IPS-11a (cell line): ENCODE measurements around the gene EMC10.
"Not testable (repeated sequence)": the region's sequence is repeated elsewhere in the genome, so short reads cannot be mapped to it uniquely, and the experiment has no call there.

Source experiments
- H3K4me3 ChIP-seq: one replicate; pipeline ENCODE4 v1.5.1; 2013; ENCODE audit warnings: low read depth, low read length, control low read depth

EMC10 gene

DNA sequence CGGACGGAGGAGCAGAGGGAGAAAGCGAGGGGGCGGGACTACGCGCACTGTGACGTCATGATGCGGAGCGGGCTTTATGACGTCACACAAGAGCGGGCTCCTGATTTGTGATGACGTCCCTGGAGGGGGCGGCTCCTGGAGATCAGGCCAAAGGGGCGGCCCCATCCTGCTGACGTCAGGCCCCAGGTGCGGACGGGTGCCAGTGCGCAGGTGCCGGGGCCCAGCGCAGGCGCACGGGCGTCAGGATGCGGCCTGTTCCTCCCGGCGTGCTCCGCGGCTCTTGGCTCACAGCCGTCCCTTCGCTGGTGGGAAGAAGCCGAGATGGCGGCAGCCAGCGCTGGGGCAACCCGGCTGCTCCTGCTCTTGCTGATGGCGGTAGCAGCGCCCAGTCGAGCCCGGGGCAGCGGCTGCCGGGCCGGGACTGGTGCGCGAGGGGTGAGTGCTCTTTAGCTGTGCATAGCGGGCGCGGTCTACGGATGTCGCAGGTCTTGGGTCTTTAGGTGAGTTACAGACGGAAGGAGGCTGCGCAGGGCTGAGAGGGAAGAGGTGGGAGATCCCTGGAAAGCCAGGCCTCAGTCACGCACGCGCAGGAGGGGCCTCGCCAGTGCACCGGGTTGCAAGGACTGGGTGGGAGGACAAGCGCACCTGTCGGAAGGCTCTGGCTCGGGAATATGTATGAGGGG, at the start of gene EMC10, which contains the start of gene GARIN5A:
Gene EMC10 (plus strand): TSS at position 284 of the 683 bp plus-strand sequence. CDS start 38 bp downstream, at position 322.
Gene GARIN5A (minus strand): TSS at position 625 of the 683 bp plus-strand sequence. CDS start 460 bp downstream, at position 165.
- peak within 1 kb of the TSS; percentile 93 for H3K4me3 ChIP-seq

- H3K4me3 ChIP-seq: no peak overlapping the region
Measured at GRCh38 chr19:50427318-50427925, 48.9 kb upstream of the EMC10 start.

DNA sequence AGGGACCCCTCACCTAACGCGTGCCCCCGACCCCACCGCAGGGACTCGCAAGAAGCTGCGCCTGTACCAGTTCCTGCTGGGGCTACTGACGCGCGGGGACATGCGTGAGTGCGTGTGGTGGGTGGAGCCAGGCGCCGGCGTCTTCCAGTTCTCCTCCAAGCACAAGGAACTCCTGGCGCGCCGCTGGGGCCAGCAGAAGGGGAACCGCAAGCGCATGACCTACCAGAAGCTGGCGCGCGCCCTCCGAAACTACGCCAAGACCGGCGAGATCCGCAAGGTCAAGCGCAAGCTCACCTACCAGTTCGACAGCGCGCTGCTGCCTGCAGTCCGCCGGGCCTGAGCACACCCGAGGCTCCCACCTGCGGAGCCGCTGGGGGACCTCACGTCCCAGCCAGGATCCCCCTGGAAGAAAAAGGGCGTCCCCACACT, 48.3 kb upstream of the EMC10 start:
- peak overlapping the region; percentile 9 for H3K4me3 ChIP-seq

- no peak overlapping the region for H3K4me3 ChIP-seq
Measured at GRCh38 chr19:50428772-50429463, 47.4 kb upstream of the EMC10 start.

DNA sequence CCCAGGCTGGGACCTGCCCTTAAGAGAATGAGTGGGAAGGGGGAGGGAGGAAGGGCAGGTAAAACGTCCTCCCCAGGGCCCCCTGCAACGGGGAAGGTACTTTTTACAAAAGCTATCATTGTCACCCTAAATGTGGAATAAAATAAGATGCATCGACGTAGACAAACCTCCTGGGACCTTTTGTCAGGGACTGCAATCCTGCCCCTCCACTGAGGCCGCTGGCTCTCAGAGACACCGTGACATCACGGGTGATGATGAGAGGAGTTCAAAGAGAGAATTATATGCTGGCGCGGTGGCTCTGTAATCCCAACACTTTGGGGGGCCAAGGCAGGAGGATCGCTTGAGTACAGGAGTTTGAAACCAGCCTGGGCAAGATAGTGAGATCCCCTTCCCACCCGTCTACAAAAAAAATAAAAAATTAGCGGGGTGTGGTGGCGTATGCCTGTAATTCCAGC, 45.4 kb upstream of the EMC10 start:
- peak overlapping the region; percentile 56 for H3K4me3 ChIP-seq

DNA sequence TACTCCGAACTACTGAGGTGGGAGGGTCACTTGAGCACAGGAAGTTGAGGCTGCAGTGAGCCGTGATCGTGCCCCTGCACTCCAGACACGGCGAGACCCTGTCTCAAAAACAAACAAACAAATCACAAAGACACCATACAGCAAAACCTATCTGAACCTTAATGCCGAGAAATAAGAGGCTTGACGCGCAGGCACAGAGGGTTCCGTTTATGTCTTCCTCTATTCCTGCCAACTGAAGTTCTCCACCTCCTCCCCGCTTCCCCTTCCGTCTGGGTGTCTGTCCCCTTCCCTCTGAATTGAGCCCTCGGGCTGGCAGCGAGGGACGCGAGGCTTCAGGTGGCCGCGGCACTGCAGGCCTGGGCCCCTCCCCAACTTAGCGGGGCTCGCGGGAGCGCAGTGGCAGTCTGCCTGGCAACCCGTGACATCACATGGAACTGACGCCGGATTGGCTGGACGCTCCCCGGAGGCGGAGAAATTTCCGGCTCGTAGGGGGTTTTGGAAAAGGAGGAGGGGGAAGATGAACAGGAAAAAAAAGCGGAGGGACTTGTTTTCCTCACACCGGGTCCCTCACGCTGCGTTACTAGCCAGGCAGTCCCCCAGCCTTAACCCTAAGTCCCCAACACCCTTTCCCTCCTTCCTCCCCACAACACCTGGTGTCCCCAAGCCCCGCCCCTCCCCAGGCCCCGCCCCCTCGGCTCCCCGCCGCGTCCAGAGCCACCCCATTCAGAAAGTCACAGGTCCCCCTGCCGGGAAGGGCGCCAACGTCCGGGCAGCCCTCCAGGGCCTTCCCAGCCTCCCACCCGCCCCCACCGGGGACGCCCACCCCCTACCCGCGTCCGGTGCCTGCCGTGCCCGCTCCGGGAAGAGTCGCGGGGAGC, 44.7 kb upstream of the EMC10 start:
- H3K4me3 ChIP-seq: peak overlapping the region; percentile 58

GRCh38 chr19:50432221-50433028, 43.9 kb upstream of the EMC10 start, which contains the start of gene MYBPC2:
TSS of gene MYBPC2 (plus strand) at chr19:50432892. CDS start at chr19:50432954, 62 bp downstream.
- H3K4me3 ChIP-seq: peak within 1 kb of the TSS; percentile 58

DNA sequence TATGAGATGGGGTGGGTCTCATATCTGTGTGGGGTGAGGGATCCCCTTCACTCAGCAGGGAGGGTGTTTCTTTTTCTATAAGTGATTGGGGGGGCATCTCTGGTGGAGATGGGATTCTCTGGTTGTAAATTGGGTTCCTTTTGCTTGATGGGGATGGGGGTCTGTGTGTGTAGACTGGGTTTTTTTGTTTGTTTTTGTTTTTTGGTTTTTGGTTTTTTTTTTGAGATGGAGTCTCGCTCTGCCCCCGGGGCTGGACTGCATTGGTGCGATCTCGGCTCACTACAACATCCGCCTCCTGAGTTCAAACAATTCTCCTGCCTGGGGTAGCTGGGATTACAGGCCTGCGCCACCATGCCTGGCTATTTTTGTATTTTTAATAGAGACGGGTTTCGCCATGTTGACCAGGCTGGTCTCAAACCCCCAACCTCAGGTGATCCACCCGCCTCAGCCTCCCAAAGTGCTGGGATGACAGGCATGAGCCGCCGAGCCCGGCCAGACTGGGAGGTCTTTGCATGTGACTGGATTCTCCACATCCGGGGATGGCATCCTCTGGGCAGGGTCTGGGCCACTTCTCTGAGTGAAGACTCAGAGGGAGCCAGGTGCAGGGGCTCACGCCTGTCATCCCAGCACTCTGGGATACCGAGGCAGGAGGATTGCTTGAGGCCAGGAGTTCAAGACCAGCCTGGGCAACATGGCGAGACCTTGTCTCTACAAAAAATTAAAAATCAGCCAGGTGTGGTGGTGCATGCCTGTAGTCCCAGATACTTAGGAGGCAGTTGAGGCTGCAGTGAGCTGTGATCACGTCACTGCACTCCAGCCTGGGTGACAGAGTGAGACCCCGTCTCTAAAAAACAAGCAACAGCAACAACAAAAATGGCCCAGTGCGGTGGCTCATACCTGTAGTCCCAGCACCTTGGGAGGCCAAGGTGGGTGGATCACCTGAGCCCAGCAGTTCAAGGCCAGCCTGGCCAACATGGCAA, 42.8 kb upstream of the EMC10 start:
- H3K4me3 ChIP-seq: no peak overlapping the region

GRCh38 chr19:50434525-50434924, 41.8 kb upstream of the EMC10 start:
- no peak overlapping the region for H3K4me3 ChIP-seq

DNA sequence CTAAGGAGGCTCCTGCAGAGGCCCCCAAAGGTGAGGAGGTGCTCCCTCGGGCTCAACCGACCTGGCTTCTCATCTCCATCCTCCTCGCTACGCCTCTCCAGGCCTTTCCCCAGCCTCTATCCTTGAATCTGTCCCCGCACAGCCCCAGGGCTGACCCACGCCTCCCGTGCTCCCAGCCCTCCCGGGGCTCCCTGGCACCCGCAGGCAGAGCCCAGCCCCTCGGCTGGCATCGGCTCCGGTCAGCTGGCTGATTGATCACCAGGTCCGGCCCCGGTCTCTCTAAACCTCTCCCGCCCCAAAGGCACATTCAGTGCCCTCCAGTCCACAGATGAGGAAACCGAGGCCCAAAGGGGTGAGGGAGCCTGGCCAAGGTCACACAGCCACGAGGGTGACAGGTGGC, 41.1 kb upstream of the EMC10 start:
- H3K4me3 ChIP-seq: no peak overlapping the region

DNA sequence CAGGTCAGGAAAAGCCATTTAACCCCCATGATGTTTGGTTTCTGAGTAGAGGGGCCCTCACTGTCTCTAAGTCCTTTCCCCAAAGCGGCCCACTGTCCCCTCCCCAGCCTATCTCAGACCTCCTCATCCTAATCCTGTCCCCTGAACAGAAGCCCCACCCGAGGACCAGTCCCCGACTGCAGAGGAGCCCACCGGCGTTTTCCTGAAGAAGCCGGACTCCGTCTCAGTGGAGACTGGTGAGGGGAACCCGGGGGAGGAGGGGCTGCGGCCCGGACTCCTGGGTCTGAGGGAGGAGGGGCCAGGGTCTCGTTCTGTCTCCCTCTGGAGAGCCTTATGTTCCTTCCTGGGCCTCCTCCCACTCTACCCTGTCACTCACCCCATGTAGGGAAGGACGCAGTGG, 40.7 kb upstream of the EMC10 start:
- no peak overlapping the region for H3K4me3 ChIP-seq

GRCh38 chr19:50437862-50438449, 38.4 kb upstream of the EMC10 start:
- H3K4me3 ChIP-seq: no peak overlapping the region

DNA sequence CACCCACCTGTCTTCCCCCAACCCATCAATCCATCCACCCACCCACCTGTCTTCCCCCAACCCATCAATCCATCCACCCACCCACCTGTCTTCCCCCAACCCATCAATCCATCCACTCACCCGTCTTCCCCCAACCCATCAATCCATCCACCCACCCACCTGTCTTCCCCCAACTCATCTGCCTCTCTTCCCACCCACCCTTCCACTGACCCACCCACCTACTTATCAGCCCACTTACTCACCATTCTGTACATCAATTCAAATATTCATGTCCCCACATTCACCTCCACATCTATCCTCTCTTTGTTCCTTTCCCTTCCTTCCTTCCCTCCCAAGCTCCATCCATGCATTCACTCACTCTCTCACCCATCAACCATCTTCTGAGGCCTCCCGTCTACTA, 37.2 kb upstream of the EMC10 start:
- H3K4me3 ChIP-seq: not testable (repeated sequence)

DNA sequence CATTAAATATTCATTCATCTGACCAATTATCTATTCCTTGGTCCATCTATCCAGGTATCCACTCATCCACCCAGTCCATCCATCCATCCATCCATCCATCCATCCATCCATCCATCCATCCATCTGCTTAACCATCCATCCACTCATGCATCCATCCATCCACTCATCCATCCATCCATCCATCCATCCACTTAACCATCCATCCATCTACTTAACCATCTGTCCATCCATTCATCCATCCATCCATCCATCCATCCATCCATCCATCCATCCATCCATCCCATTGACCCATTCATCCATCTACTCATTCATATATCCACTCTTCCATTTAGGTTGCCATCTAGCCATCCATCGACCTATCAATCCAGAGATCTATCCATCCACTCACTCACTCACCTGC, 32.2 kb upstream of the EMC10 start:
- no peak overlapping the region for H3K4me3 ChIP-seq

DNA sequence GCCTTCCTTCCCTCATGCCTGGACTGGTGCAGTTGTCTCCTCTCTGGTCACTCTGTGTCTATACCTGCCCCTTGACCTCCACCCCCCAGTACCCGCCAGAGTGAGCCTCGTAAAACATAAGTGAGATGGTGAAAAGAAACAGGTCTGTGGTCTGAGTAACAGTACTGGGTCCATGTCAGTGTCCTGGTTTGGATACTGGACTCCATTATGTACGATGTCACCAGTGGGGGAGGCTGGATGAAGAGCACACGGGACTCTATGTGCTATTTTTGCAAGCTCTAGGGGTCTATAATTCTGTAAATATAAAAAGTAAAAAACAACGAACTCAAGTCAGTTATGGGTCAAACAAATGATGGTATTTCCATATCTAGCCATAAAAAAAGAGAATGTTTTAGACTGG, 29.3 kb upstream of the EMC10 start:
- no peak overlapping the region for H3K4me3 ChIP-seq

- no peak overlapping the region for H3K4me3 ChIP-seq
Measured at GRCh38 chr19:50447750-50448149, 28.6 kb upstream of the EMC10 start.

DNA sequence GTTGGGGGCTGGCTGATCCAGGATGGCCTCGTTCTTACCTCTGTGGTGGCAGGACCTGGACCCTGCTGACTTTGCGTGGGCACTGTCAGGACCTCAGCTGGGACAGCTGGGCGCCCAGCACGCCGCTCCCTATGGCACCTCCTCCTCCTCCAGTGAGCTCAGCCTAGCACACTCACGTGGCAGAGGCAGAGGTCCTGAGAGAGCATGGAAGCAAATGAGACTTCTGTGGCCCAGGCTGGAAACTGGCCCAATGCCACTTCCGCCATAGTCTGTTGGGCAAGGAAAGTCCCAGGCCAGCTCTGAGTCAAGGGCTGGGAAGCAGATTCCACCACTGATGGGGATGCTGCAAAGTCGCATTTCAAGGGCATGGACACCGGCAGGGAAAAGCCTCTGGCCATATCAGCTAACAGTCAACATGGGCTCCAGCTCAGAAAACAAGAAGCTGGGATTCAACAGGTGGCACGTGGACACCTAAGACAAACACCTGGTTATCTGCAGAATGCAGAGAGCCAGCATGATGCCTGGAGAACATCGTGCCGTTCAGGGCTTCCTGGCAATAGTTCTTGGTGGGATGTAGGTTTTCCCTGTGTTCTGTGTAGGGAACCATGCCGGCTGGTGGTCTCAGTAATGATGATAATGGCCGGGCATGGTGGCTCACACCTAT, 26.9 kb upstream of the EMC10 start:
- H3K4me3 ChIP-seq: no peak overlapping the region
